Measurements from ENCODE around the gene GPC6.

DNA sequence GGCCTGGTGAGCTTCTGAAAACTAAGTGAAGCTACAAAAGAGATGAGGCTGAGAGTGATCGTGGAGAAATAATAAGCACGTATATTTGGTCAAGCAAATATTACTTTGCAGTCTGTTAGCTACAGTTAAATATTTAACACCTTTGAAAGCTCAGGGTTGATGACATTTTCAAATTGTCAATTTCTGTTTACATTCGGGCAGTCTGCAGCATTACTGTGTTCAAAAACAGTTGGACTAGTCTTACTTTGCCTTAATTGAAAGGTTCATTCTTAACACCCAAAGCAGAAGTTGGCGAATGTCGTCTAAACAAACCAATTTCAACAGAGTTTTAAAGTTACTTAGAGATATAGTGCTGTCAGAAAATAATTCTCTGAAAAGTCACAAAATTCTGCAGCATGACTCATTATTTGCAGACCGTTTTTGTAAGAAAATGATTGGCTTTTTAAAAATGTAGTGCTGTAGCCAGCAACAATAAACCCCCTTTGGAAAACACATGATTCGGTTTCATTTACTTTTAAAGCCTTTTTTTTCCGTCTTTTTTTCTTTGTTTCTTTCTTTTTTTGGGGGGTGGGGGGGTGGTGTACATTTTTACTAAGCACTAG is 549.0 kb downstream of the GPC6 start:
- TF ChIP-seq CTCF (conservative IDR thresholded peaks at IDR 0.05) (no peak), EZH2 (IDR thresholded peaks at IDR 0.05; ENCODE audit: low read depth) (no peak)
